GM18870 (cell line): ENCODE measurements around the gene GPR61.

Experiments used
- ATAC-seq: cut with Tn5 transposase; IDR thresholded peaks from one replicate; pipeline ENCODE4 v1.9.1; 2021; ENCODE audit warnings: moderate library complexity; ENCODE audit not compliant: unreplicated experiment

The GPR61 gene

GRCh38 chr1:109567877-109568672 lies 28.4 kb downstream of the GPR61 start:
- ATAC-seq = no peak

- ATAC-seq = no peak
These were observed 29.7 kb downstream of the GPR61 start for GRCh38 chr1:109569323-109569722.

GRCh38 chr1:109570414-109570813 lies 30.7 kb downstream of the GPR61 start:
- no peak for ATAC-seq

DNA sequence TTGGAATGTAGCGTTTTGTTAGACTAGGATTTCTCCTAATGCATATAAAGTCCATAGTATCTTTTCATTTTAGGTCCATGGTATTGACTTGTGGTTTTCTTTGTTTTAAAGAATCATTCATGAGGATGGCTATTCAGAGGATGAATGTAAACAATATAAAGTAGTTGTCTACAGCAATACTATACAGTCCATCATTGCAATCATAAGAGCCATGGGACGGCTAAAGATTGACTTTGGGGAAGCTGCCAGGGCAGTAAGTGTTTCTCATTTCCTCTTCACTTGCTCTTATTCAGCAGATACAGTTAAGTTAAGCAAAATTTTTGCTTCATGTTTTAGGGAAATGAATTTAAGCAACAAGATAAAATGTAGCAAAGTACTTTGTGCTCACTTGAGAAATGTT lies 34.1 kb downstream of the GPR61 start:
- ATAC-seq = no peak

DNA sequence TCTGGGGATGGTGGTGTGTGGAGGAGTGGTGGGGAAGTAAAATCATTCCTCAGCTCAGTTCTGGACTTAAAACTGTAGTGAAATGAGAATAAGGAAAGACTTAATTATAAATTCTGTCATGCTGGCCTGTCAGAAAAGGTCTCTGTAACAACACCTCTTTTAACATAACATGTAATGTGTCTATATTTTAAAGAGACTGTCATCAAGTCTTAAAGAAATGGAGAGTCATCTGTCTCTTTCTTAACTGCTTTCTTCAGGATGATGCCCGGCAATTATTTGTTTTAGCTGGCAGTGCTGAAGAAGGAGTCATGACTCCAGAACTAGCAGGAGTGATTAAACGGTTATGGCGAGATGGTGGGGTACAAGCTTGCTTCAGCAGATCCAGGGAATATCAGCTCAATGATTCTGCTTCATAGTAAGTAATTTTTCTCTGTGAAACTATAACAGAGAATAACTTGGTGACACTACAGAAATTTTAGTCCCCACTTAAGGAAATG lies 39.3 kb downstream of the GPR61 start:
- ATAC-seq = no peak

- no peak for ATAC-seq
These were observed 39.8 kb downstream of the GPR61 start for GRCh38 chr1:109579491-109579890.

DNA sequence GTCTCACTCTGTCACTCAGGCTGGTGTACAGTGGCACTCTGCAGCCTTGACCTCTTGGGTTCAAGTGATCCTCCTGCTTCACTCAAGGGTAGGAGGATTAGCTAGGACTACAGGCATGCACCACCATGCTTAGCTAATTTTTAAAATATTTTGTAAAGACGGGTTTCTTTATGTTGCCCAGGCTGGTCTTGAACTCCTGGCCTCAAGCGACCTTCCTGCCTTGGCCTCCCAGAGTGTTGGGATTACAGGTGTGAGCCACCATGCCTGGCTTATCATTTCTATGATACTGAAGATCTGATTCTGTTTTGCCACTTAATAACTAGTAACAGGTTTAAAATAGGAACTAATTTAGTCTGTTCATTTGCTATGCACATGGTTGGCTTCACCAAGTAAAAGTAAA lies 42.3 kb downstream of the GPR61 start:
- no peak for ATAC-seq

DNA sequence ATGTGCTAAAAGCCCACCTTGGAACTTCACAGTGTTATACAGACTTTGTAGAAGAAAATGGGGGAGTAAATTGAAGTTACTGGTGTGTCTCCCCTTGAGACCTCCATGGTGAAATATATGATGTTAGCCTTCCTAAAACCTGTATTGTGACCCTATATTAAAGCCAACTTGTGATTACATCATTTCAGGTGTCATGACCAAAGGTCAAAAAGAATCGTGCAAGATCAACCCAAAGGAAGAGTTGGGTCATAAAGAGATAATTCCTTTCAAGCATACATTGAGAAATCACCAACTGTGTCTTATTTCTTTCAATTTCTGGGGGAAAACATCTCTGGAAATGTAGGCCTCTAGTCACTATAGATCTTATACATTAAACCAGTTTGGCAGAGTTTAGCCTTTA lies 45.1 kb downstream of the GPR61 start:
- ATAC-seq = no peak

GRCh38 chr1:109586055-109586454 lies 46.4 kb downstream of the GPR61 start:
- no peak for ATAC-seq

GRCh38 chr1:109589177-109589576 lies 49.5 kb downstream of the GPR61 start:
- no peak for ATAC-seq

- no peak for ATAC-seq
These were observed 50.0 kb downstream of the GPR61 start for GRCh38 chr1:109589679-109590078.

- no peak for ATAC-seq
These were observed 53.2 kb downstream of the GPR61 start for GRCh38 chr1:109592916-109593315.

GRCh38 chr1:109595531-109595930 lies 55.9 kb downstream of the GPR61 start:
- ATAC-seq = no peak
